OCI-LY1 (cell line): ENCODE data around the gene TNPO2.
A peak's percentile ranks its signal among the peaks of the same experiment; 100 is the strongest.

Experiments used
- H2AFZ ChIP-seq: fragments of 200-600 bp; sonication (generic), shearing (Covaris generic); 2 replicates; pipeline ENCODE4 v1.6.0; 2014; ENCODE audit warnings: antibody characterized with exemption, mild to moderate bottlenecking, low read length
- H3F3A ChIP-seq: fragments of 200-600 bp; sonication (generic), shearing (Covaris generic); 2 replicates; pipeline ENCODE4 v1.6.0; 2014; ENCODE audit warnings: mild to moderate bottlenecking, antibody characterized with exemption, low read length, moderate library complexity; ENCODE audit not compliant: insufficient read depth
- H3K27ac ChIP-seq: fragments of 200-600 bp; sonication (generic); 2 replicates; pipeline ENCODE4 v1.5.1; 2014; ENCODE audit warnings: low read length, mixed run types, mild to moderate bottlenecking, low read depth; ENCODE audit not compliant: poor library complexity, severe bottlenecking
- H3K27me3 ChIP-seq: fragments of 200-600 bp; sonication (generic); 2 replicates; pipeline ENCODE4 v1.6.0; 2014; ENCODE audit warnings: antibody characterized with exemption, mild to moderate bottlenecking, low read length, moderate library complexity; ENCODE audit not compliant: insufficient read depth
- H3K36me3 ChIP-seq: fragments of 200-600 bp; sonication (generic); 2 replicates; pipeline ENCODE4 v1.6.1; 2014; ENCODE audit warnings: mild to moderate bottlenecking, antibody characterized with exemption, low read length, moderate library complexity, mixed read lengths; ENCODE audit not compliant: insufficient read depth
- H3K4me1 ChIP-seq: fragments of 200-600 bp; sonication (generic); 2 replicates; pipeline ENCODE4 v1.5.1; 2014; ENCODE audit warnings: mild to moderate bottlenecking, low read length, moderate library complexity; ENCODE audit not compliant: insufficient read depth, severe bottlenecking
- H3K4me2 ChIP-seq: fragments of 200-600 bp; sonication (generic), shearing (Covaris generic); 2 replicates; pipeline ENCODE4 v1.6.1; 2014; ENCODE audit warnings: low read length
- H3K4me3 ChIP-seq: fragments of 200-600 bp; sonication (generic); 2 replicates; pipeline ENCODE4 v1.5.1; 2014; ENCODE audit warnings: low read length, low read depth, mild to moderate bottlenecking, mixed read lengths; ENCODE audit not compliant: poor library complexity, severe bottlenecking
- H3K79me2 ChIP-seq: fragments of 200-600 bp; shearing (Covaris generic); 2 replicates; pipeline ENCODE4 v1.6.1; 2016; ENCODE audit warnings: mixed run types, low read length, mixed read lengths; ENCODE audit not compliant: insufficient read depth
- H3K9ac ChIP-seq: fragments of 200-600 bp; sonication (generic), shearing (Covaris generic); 2 replicates; pipeline ENCODE4 v1.6.1; 2014; ENCODE audit warnings: mild to moderate bottlenecking, low read length, mixed read lengths
- H3K9me2 ChIP-seq: fragments of 200-600 bp; sonication (generic), shearing (Covaris generic); 2 replicates; pipeline ENCODE4 v1.6.1; 2014; ENCODE audit warnings: low read depth, mild to moderate bottlenecking, low read length, mixed read lengths
- H3K9me3 ChIP-seq: fragments of 200-600 bp; shearing (Covaris generic); 2 replicates; pipeline ENCODE4 v1.6.1; 2014; ENCODE audit warnings: low read length, mixed read lengths
- H4K20me1 ChIP-seq: fragments of 200-600 bp; sonication (generic), shearing (Covaris generic); 2 replicates; pipeline ENCODE4 v1.6.0; 2016; ENCODE audit warnings: mild to moderate bottlenecking, low read length; ENCODE audit not compliant: insufficient read depth
- CTCF ChIP-seq: fragments of 200-600 bp; sonication (generic), shearing (Covaris generic); IDR thresholded peaks from 2 replicates; pipeline ENCODE4 v1.5.1; 2017; ENCODE audit warnings: mild to moderate bottlenecking, antibody characterized with exemption, low read length, moderate library complexity, mixed read lengths
- EZH2 ChIP-seq: fragments of 200-600 bp; sonication (generic), shearing (Covaris generic); IDR thresholded peaks from 2 replicates; pipeline ENCODE4 v1.8.0; 2017; ENCODE audit warnings: borderline replicate concordance, mixed run types, mild to moderate bottlenecking, antibody characterized with exemption, low read length, moderate library complexity, mixed read lengths

The TNPO2 gene

GRCh38 chr19:12766051-12766521 lies 42.4 kb upstream of the TNPO2 start:
- H3K9me2 ChIP-seq: no peaks in the 10 kb centered on the region
- H2AFZ ChIP-seq: no peak overlapping the region
- H3K9me3 ChIP-seq: no peaks in the 10 kb centered on the region
- H3K4me3 ChIP-seq: peak overlapping the region; percentile 18
- no peaks in the 10 kb centered on the region for H3F3A ChIP-seq
- no peaks in the 10 kb centered on the region for H3K79me2 ChIP-seq
- 0 out of 2 replicates have a peak, but pooled peaks cover 6% of the 10 kb centered on the region for H3K36me3 ChIP-seq
- H3K9ac ChIP-seq: no peak overlapping the region
- no peaks in the 10 kb centered on the region for H4K20me1 ChIP-seq
- peaks cover 12% of the 10 kb centered on the region for H3K4me1 ChIP-seq
- no peaks in the 10 kb centered on the region for H3K27me3 ChIP-seq
- no peak overlapping the region for H3K27ac ChIP-seq
- H3K4me2 ChIP-seq: peak overlapping the region; percentile 35
- TF ChIP-seq CTCF (peak; percentile 91), EZH2 (no peak)

GRCh38 chr19:12764698-12765097 lies 41.0 kb upstream of the TNPO2 start:
- Histone ChIP-seq H3K27ac (no peak overlapping the region), H4K20me1 (no peaks in the 10 kb centered on the region), H3K4me1 (peaks cover 7% of the 10 kb centered on the region), H3K4me2 (no peak overlapping the region), H3K79me2 (no peaks in the 10 kb centered on the region), H3F3A (no peaks in the 10 kb centered on the region), H2AFZ (no peak overlapping the region), H3K27me3 (no peaks in the 10 kb centered on the region), H3K36me3 (0 out of 2 replicates have a peak, but pooled peaks cover 6% of the 10 kb centered on the region), H3K9ac (no peak overlapping the region), H3K9me2 (no peaks in the 10 kb centered on the region), H3K4me3 (no peak overlapping the region), H3K9me3 (no peaks in the 10 kb centered on the region)
- TF ChIP-seq CTCF (no peak), EZH2 (no peak)

- H3K27ac ChIP-seq: no peak overlapping the region
- H3F3A ChIP-seq: no peaks in the 10 kb centered on the region
- no peak overlapping the region for H3K4me2 ChIP-seq
- TF ChIP-seq CTCF (no peak), EZH2 (no peak)
- 0 out of 2 replicates have a peak, but pooled peaks cover 6% of the 10 kb centered on the region for H3K36me3 ChIP-seq
- H3K9me2 ChIP-seq: no peaks in the 10 kb centered on the region
- H3K9me3 ChIP-seq: no peaks in the 10 kb centered on the region
- H3K9ac ChIP-seq: no peak overlapping the region
- H3K79me2 ChIP-seq: no peaks in the 10 kb centered on the region
- no peak overlapping the region for H3K4me3 ChIP-seq
- H3K4me1 ChIP-seq: peaks cover 3% of the 10 kb centered on the region
- H2AFZ ChIP-seq: no peak overlapping the region
- H3K27me3 ChIP-seq: no peaks in the 10 kb centered on the region
- H4K20me1 ChIP-seq: no peaks in the 10 kb centered on the region
Observed at GRCh38 chr19:12763100-12763499, 39.4 kb upstream of the TNPO2 start.
